Osteoblast (primary cell): ENCODE results near the gene NPAS3. TPM values are rescaled to one million over a fixed set of nuclear protein-coding genes. Genes with fewer than 3 reads are reported as not detected.

Experiments
- DNase-seq: peaks from one replicate; pipeline ENCODE4 v3.0.0; 2011; ENCODE audit warnings: low spot score, mixed read lengths; ENCODE audit not compliant: insufficient read length; ENCODE audit errors: missing footprints
- H2AFZ ChIP-seq: 2 replicates; pipeline ENCODE4 v1.6.0; 2011; ENCODE audit warnings: mild to moderate bottlenecking, low read length
- H3K27ac ChIP-seq: 2 replicates; pipeline ENCODE4 v1.5.1; 2011; ENCODE audit warnings: mild to moderate bottlenecking, low read depth, low read length, moderate library complexity
- H3K27me3 ChIP-seq: 2 replicates; pipeline ENCODE4 v1.6.0; 2012; ENCODE audit warnings: mild to moderate bottlenecking, control low read depth, inconsistent platforms, low read length, moderate library complexity; ENCODE audit not compliant: insufficient read depth
- H3K36me3 ChIP-seq: 2 replicates; pipeline ENCODE4 v1.5.1; 2011; ENCODE audit warnings: mild to moderate bottlenecking, low read length, control low read depth, moderate library complexity; ENCODE audit not compliant: insufficient read depth
- H3K4me1 ChIP-seq: 2 replicates; pipeline ENCODE4 v1.5.1; 2011; ENCODE audit warnings: mild to moderate bottlenecking, low read length, control low read depth, moderate library complexity; ENCODE audit not compliant: insufficient read depth
- H3K4me2 ChIP-seq: 2 replicates; pipeline ENCODE4 v1.6.0; 2011; ENCODE audit warnings: mild to moderate bottlenecking, low read length; ENCODE audit not compliant: insufficient read depth
- H3K4me3 ChIP-seq: fragments of 200-600 bp; sonication (generic); 3 replicates; pipeline ENCODE4 v1.5.1; 2012; ENCODE audit warnings: mild to moderate bottlenecking, low read length, inconsistent platforms; ENCODE audit not compliant: insufficient read depth
- H3K79me2 ChIP-seq: 2 replicates; pipeline ENCODE4 v1.6.0; 2012; ENCODE audit warnings: mild to moderate bottlenecking, low read length, control low read depth, inconsistent platforms; ENCODE audit not compliant: insufficient read depth
- H3K9me3 ChIP-seq: 2 replicates; pipeline ENCODE4 v1.5.1; 2011; ENCODE audit warnings: low read depth, low read length, control low read depth
- H4K20me1 ChIP-seq: 2 replicates; pipeline ENCODE4 v1.6.0; 2012; ENCODE audit warnings: mild to moderate bottlenecking, low read length, control low read depth; ENCODE audit not compliant: insufficient read depth
- CTCF ChIP-seq: IDR thresholded peaks from 2 replicates; pipeline ENCODE4 v1.5.1; 2011; ENCODE audit warnings: mild to moderate bottlenecking, low read depth, low read length, moderate library complexity; ENCODE audit errors: extremely low read depth
- total RNA-seq: library from RNA; depleted of rRNA; stranded (reverse); fragments of >200 nt; gene quantifications from 2 replicates; pipeline ENCODE4 v1.2.3, GENCODE V29; 2012

Gene NPAS3
- total RNA-seq, 1 donor = 0.72 TPM

- H3K4me3 ChIP-seq = no peak overlapping the region
- DNase-seq = no peak
- H4K20me1 ChIP-seq = no peaks in the 10 kb centered on the region
- no peaks in the 10 kb centered on the region for H3K9me3 ChIP-seq
- no peak overlapping the region for H3K4me2 ChIP-seq
- H3K27ac ChIP-seq = no peak overlapping the region
- no peaks in the 10 kb centered on the region for H3K79me2 ChIP-seq
- no peaks in the 10 kb centered on the region for H3K36me3 ChIP-seq
- H2AFZ ChIP-seq = no peak overlapping the region
- TF ChIP-seq CTCF = no peak
- H3K27me3 ChIP-seq = no peaks in the 10 kb centered on the region
- no peaks in the 10 kb centered on the region for H3K4me1 ChIP-seq
These were observed 590.0 kb downstream of the NPAS3 start for GRCh38 chr14:33528655-33529054.

- H3K36me3 ChIP-seq = no peaks in the 10 kb centered on the region
- H3K4me3 ChIP-seq = no peak overlapping the region
- no peak overlapping the region for H3K4me2 ChIP-seq
- no peak overlapping the region for H3K27ac ChIP-seq
- H2AFZ ChIP-seq = no peak overlapping the region
- TF ChIP-seq CTCF = no peak
- no peaks in the 10 kb centered on the region for H3K9me3 ChIP-seq
- DNase-seq = no peak
- no peaks in the 10 kb centered on the region for H4K20me1 ChIP-seq
- H3K27me3 ChIP-seq = no peaks in the 10 kb centered on the region
- no peaks in the 10 kb centered on the region for H3K4me1 ChIP-seq
- no peaks in the 10 kb centered on the region for H3K79me2 ChIP-seq
These were observed 591.4 kb downstream of the NPAS3 start for GRCh38 chr14:33529787-33530757.

GRCh38 chr14:33532553-33532952 is 593.9 kb downstream of the NPAS3 start:
- H2AFZ ChIP-seq = no peak overlapping the region
- DNase-seq = no peak
- no peaks in the 10 kb centered on the region for H3K4me1 ChIP-seq
- H3K27me3 ChIP-seq = peaks cover 4% of the 10 kb centered on the region
- H3K36me3 ChIP-seq = no peaks in the 10 kb centered on the region
- no peak for TF ChIP-seq CTCF
- H4K20me1 ChIP-seq = no peaks in the 10 kb centered on the region
- no peak overlapping the region for H3K4me2 ChIP-seq
- no peaks in the 10 kb centered on the region for H3K9me3 ChIP-seq
- H3K79me2 ChIP-seq = no peaks in the 10 kb centered on the region
- H3K27ac ChIP-seq = no peak overlapping the region
- no peak overlapping the region for H3K4me3 ChIP-seq

GRCh38 chr14:33534104-33534503 is 595.4 kb downstream of the NPAS3 start:
- no peak for TF ChIP-seq CTCF

More at GRCh38 chr14:33534104-33534503, 595.4 kb downstream of the NPAS3 start:
- Histone ChIP-seq H2AFZ (no peak overlapping the region), H3K4me1 (no peaks in the 10 kb centered on the region), H3K4me2 (no peak overlapping the region), H3K4me3 (no peak overlapping the region), H3K27me3 (peaks cover 4% of the 10 kb centered on the region), H3K36me3 (no peaks in the 10 kb centered on the region), H3K79me2 (no peaks in the 10 kb centered on the region), H3K27ac (no peak overlapping the region), H4K20me1 (no peaks in the 10 kb centered on the region), H3K9me3 (no peaks in the 10 kb centered on the region)
- DNase-seq = no peak
